Large intestine (tissue), 3 donors: ENCODE results near the gene AKAP13. TPM values are rescaled to one million over a fixed set of nuclear protein-coding genes. Genes with fewer than 3 reads are reported as not detected.

Source experiments
- DNase-seq, 2 donors: peaks; one replicate each; pipeline versions ENCODE4 v3.0.0 to v3.0.0-alpha.2; 2013
- H3K27ac ChIP-seq: one replicate; pipeline ENCODE4 v1.5.1; 2013; ENCODE audit warnings: low read length
- H3K27me3 ChIP-seq: 2 replicates; pipeline ENCODE4 v1.6.1; 2013; ENCODE audit warnings: low read length; ENCODE audit not compliant: control insufficient read depth, insufficient read depth
- H3K36me3 ChIP-seq: 2 replicates; pipeline ENCODE4 v1.6.1; 2013; ENCODE audit warnings: low read length; ENCODE audit not compliant: control insufficient read depth, insufficient read depth
- H3K4me1 ChIP-seq: one replicate; pipeline ENCODE4 v1.6.1; 2013; ENCODE audit warnings: low read length; ENCODE audit not compliant: control insufficient read depth, insufficient read depth
- H3K4me3 ChIP-seq: one replicate; pipeline ENCODE4 v1.5.1; 2013; ENCODE audit warnings: low read length
- H3K9me3 ChIP-seq: one replicate; pipeline ENCODE4 v1.6.1; 2013; ENCODE audit warnings: mild to moderate bottlenecking, low read depth, low read length, moderate library complexity; ENCODE audit not compliant: control insufficient read depth
- WGBS: methylation state at CpG from one replicate; pipeline ENCODE4 v1.1.5; 2013; ENCODE audit warnings: low lambda C conversion rate; ENCODE audit not compliant: insufficient coverage; 5-methylcytosine and 5-hydroxymethylcytosine counted together
- polyA plus RNA-seq: library from polyadenylated mRNA; unstranded; fragments of 120-200 nt; gene quantifications from one replicate; pipeline ENCODE4 v1.2.1, GENCODE V29; 2013

Gene AKAP13
- polyA plus RNA-seq, 1 donor: 68.9 TPM

- DNase-seq: no peak
- Histone ChIP-seq H3K36me3 (no peaks in the 10 kb centered on the region), H3K4me1 (no peaks in the 10 kb centered on the region), H3K27ac (no peak overlapping the region), H3K27me3 (no peaks in the 10 kb centered on the region), H3K4me3 (no peak overlapping the region), H3K9me3 (no peaks in the 10 kb centered on the region)
- WGBS: 100% methylated on average over 1 of the region's 2 CpGs
Observed at GRCh38 chr15:85631018-85631417, 250.6 kb downstream of the AKAP13 start.

- no peak for DNase-seq
- Histone ChIP-seq H3K36me3 (no peaks in the 10 kb centered on the region), H3K9me3 (no peaks in the 10 kb centered on the region), H3K27ac (no peak overlapping the region), H3K4me1 (no peaks in the 10 kb centered on the region), H3K27me3 (no peaks in the 10 kb centered on the region), H3K4me3 (no peak overlapping the region)
- WGBS: no CpG with 5 or more reads among the region's 4 CpGs
Observed at GRCh38 chr15:85632014-85632413, 251.6 kb downstream of the AKAP13 start.

- no peaks in the 10 kb centered on the region for H3K4me1 ChIP-seq
Observed at GRCh38 chr15:85633859-85634258, 253.5 kb downstream of the AKAP13 start.

GRCh38 chr15:85636351-85636750, 255.9 kb downstream of the AKAP13 start:
- Histone ChIP-seq H3K27ac (no peak overlapping the region), H3K4me1 (no peaks in the 10 kb centered on the region), H3K4me3 (no peak overlapping the region), H3K27me3 (no peaks in the 10 kb centered on the region), H3K9me3 (no peaks in the 10 kb centered on the region), H3K36me3 (peaks cover 11% of the 10 kb centered on the region)
- WGBS: 100% methylated on average over 1 of the region's 4 CpGs
- no peak for DNase-seq

More at GRCh38 chr15:85633859-85634258, 253.5 kb downstream of the AKAP13 start:
- H3K27ac ChIP-seq: no peak overlapping the region
- no peaks in the 10 kb centered on the region for H3K9me3 ChIP-seq
- no peak for DNase-seq
- no peak overlapping the region for H3K4me3 ChIP-seq
- H3K36me3 ChIP-seq: no peaks in the 10 kb centered on the region
- no peaks in the 10 kb centered on the region for H3K27me3 ChIP-seq

GRCh38 chr15:85639752-85640381, 259.5 kb downstream of the AKAP13 start:
- no peak overlapping the region for H3K4me3 ChIP-seq
- H3K27me3 ChIP-seq: no peaks in the 10 kb centered on the region
- H3K36me3 ChIP-seq: peaks cover 11% of the 10 kb centered on the region
- 70% methylated on average over 2 of the region's 3 CpGs for WGBS
- H3K9me3 ChIP-seq: no peaks in the 10 kb centered on the region
- peaks cover 17% of the 10 kb centered on the region for H3K4me1 ChIP-seq
- H3K27ac ChIP-seq: no peak overlapping the region
- no peak for DNase-seq

GRCh38 chr15:85642065-85642692, 261.8 kb downstream of the AKAP13 start:
- no peaks in the 10 kb centered on the region for H3K27me3 ChIP-seq
- WGBS: no CpG with 5 or more reads among the region's 5 CpGs
- H3K27ac ChIP-seq: peak overlapping the region; percentile 68
- no peaks in the 10 kb centered on the region for H3K9me3 ChIP-seq
- peaks cover 25% of the 10 kb centered on the region for H3K36me3 ChIP-seq
- peaks cover 17% of the 10 kb centered on the region for H3K4me1 ChIP-seq
- no peak for DNase-seq
- H3K4me3 ChIP-seq: no peak overlapping the region

GRCh38 chr15:85642693-85643066, 262.3 kb downstream of the AKAP13 start:
- peaks cover 29% of the 10 kb centered on the region for H3K36me3 ChIP-seq
- no CpG with 5 or more reads among the region's 6 CpGs for WGBS
- peak; percentile 50 to 62 for DNase-seq

GRCh38 chr15:85646538-85647091, 266.2 kb downstream of the AKAP13 start:
- H3K4me1 ChIP-seq: peaks cover 17% of the 10 kb centered on the region
- H3K27me3 ChIP-seq: no peaks in the 10 kb centered on the region
- no peaks in the 10 kb centered on the region for H3K9me3 ChIP-seq
- no peak overlapping the region for H3K27ac ChIP-seq
- DNase-seq: peak; percentile 22 to 24
- H3K4me3 ChIP-seq: no peak overlapping the region
- 100% methylated on average over 2 of the region's 4 CpGs for WGBS
- H3K36me3 ChIP-seq: peaks cover 28% of the 10 kb centered on the region

More at GRCh38 chr15:85642693-85643066, 262.3 kb downstream of the AKAP13 start:
- Histone ChIP-seq H3K27ac (peak overlapping the region; percentile 68), H3K27me3 (no peaks in the 10 kb centered on the region), H3K4me1 (peaks cover 17% of the 10 kb centered on the region), H3K9me3 (no peaks in the 10 kb centered on the region), H3K4me3 (no peak overlapping the region)

- Histone ChIP-seq H3K4me1 (no peaks in the 10 kb centered on the region), H3K9me3 (no peaks in the 10 kb centered on the region), H3K36me3 (peaks cover 43% of the 10 kb centered on the region), H3K27me3 (no peaks in the 10 kb centered on the region), H3K4me3 (no peak overlapping the region), H3K27ac (no peak overlapping the region)
- WGBS: 14% methylated on average over 1 of the region's 5 CpGs
- DNase-seq: peak in 1 of 2 donors; percentile 31
Observed at GRCh38 chr15:85649372-85649771, 269.0 kb downstream of the AKAP13 start.

- Histone ChIP-seq H3K27ac (no peak overlapping the region), H3K27me3 (no peaks in the 10 kb centered on the region), H3K36me3 (peaks cover 47% of the 10 kb centered on the region), H3K9me3 (no peaks in the 10 kb centered on the region), H3K4me1 (no peaks in the 10 kb centered on the region), H3K4me3 (no peak overlapping the region)
- WGBS: 92% methylated on average over 5 of the region's 10 CpGs
- DNase-seq: no peak
Observed at GRCh38 chr15:85651548-85651947, 271.1 kb downstream of the AKAP13 start.
